GM18951 (cell line): ENCODE results near the gene NKAIN2.
"Not testable (repeated sequence)": the region's sequence is repeated elsewhere in the genome, so short reads cannot be mapped to it uniquely, and the experiment has no call there.

Experiments
- POLR2A ChIP-seq: IDR thresholded peaks from 4 replicates; pipeline ENCODE4 v1.6.1; 2011; ENCODE audit warnings: mild to moderate bottlenecking; ENCODE audit not compliant: insufficient read length, insufficient read depth; ENCODE audit errors: extremely low read depth
- in situ Hi-C: fragments of 300-500 bp; cut with MboI; formaldehyde crosslinking; loops from one replicate; pipeline ENCODE4 v1.12.0; 2022; ENCODE audit warnings: low sequenced_read_pairs, mixed read lengths, inconsistent platforms; ENCODE audit not compliant: unreplicated experiment

NKAIN2 gene

GRCh38 chr6:124119596-124119995 lies 315.9 kb downstream of the NKAIN2 start:
- in situ Hi-C loops: no loop called here

GRCh38 chr6:124123617-124124209 lies 320.0 kb downstream of the NKAIN2 start:
- in situ Hi-C loops: no loop called here
- no peak for TF ChIP-seq POLR2A

More at GRCh38 chr6:124119596-124119995, 315.9 kb downstream of the NKAIN2 start:
- TF ChIP-seq POLR2A: no peak

GRCh38 chr6:124131259-124131658 lies 327.6 kb downstream of the NKAIN2 start:
- TF ChIP-seq POLR2A: no peak
- in situ Hi-C loops: no loop called here

- in situ Hi-C loops: no loop called here
These were observed 328.1 kb downstream of the NKAIN2 start for GRCh38 chr6:124131779-124132178.

GRCh38 chr6:124132256-124132655 lies 328.6 kb downstream of the NKAIN2 start:
- in situ Hi-C loops: no loop called here
- no peak for TF ChIP-seq POLR2A

More at GRCh38 chr6:124131779-124132178, 328.1 kb downstream of the NKAIN2 start:
- no peak for TF ChIP-seq POLR2A

- in situ Hi-C loops: no loop called here
- TF ChIP-seq POLR2A: no peak
These were observed 339.2 kb downstream of the NKAIN2 start for GRCh38 chr6:124142852-124143251.

- TF ChIP-seq POLR2A: no peak
- in situ Hi-C loops: no loop called here
These were observed 339.8 kb downstream of the NKAIN2 start for GRCh38 chr6:124143435-124143834.

- TF ChIP-seq POLR2A: no peak
- in situ Hi-C loops: no loop called here
These were observed 344.0 kb downstream of the NKAIN2 start for GRCh38 chr6:124147621-124148020.

GRCh38 chr6:124148236-124148957 lies 344.7 kb downstream of the NKAIN2 start:
- no peak for TF ChIP-seq POLR2A
- in situ Hi-C loops: no loop called here

- in situ Hi-C loops: no loop called here
- TF ChIP-seq POLR2A: no peak
These were observed 346.0 kb downstream of the NKAIN2 start for GRCh38 chr6:124149646-124150045.

- in situ Hi-C loops: no loop called here
These were observed 354.4 kb downstream of the NKAIN2 start for GRCh38 chr6:124158024-124158423.

GRCh38 chr6:124163676-124164075 lies 360.0 kb downstream of the NKAIN2 start:
- in situ Hi-C loops: no loop called here
- no peak for TF ChIP-seq POLR2A

More at GRCh38 chr6:124158024-124158423, 354.4 kb downstream of the NKAIN2 start:
- TF ChIP-seq POLR2A: no peak

- no peak for TF ChIP-seq POLR2A
- in situ Hi-C loops: no loop called here
These were observed 360.7 kb downstream of the NKAIN2 start for GRCh38 chr6:124164343-124164742.

GRCh38 chr6:124167249-124167648 lies 363.6 kb downstream of the NKAIN2 start:
- in situ Hi-C loops: not testable (repeated sequence)
